Activated T-helper 1 cell treated with Interleukin-2 at 50 U/mL for 16 hours (primary cell): ENCODE data around the gene APOA5.

Experiments used
- DNase-seq: peaks from one replicate; pipeline ENCODE4 v3.0.0-alpha.2; 2020; ENCODE audit warnings: low read depth

APOA5 gene

GRCh38 chr11:116797816-116798215, 6.1 kb upstream of the APOA5 start:
- DNase-seq, result no peak

GRCh38 chr11:116796548-116796947, 4.9 kb upstream of the APOA5 start:
- no peak for DNase-seq

GRCh38 chr11:116794851-116795250, 3.2 kb upstream of the APOA5 start:
- DNase-seq, result no peak

GRCh38 chr11:116793772-116794097, 2.1 kb upstream of the APOA5 start:
- no peak for DNase-seq

- no peak for DNase-seq
These were observed 1.4 kb upstream of the APOA5 start for GRCh38 chr11:116792869-116793771.

- DNase-seq, result no peak
These were observed 627 bp upstream of the APOA5 start for GRCh38 chr11:116792144-116792868.

GRCh38 chr11:116791002-116791812, 472 bp downstream of the APOA5 start:
- DNase-seq, result peak; percentile 59

GRCh38 chr11:116790167-116791001, 1.3 kb downstream of the APOA5 start:
- no peak for DNase-seq

- DNase-seq, result no peak
These were observed 2.7 kb downstream of the APOA5 start for GRCh38 chr11:116788975-116789374.

- DNase-seq, result no peak
These were observed 3.1 kb downstream of the APOA5 start for GRCh38 chr11:116788534-116788933.

- peak; percentile 78 for DNase-seq
These were observed 3.7 kb downstream of the APOA5 start, which contains the start of gene ZPR1 for GRCh38 chr11:116787786-116788486. ZPR1 (minus strand) TSS chr11:116788023; CDS start chr11:116787990, 33 bp downstream.

- no peak for DNase-seq
These were observed 4.3 kb downstream of the APOA5 start for GRCh38 chr11:116787436-116787785.

GRCh38 chr11:116786966-116787365, 4.7 kb downstream of the APOA5 start:
- DNase-seq, result no peak

GRCh38 chr11:116786326-116786725, 5.4 kb downstream of the APOA5 start:
- DNase-seq, result no peak

GRCh38 chr11:116782728-116783127, 9.0 kb downstream of the APOA5 start:
- no peak for DNase-seq

- no peak for DNase-seq
These were observed 13.1 kb downstream of the APOA5 start for GRCh38 chr11:116778556-116778955.

GRCh38 chr11:116777056-116777455, 14.6 kb downstream of the APOA5 start:
- DNase-seq, result no peak

- no peak for DNase-seq
These were observed 15.1 kb downstream of the APOA5 start for GRCh38 chr11:116776522-116776984.

- DNase-seq, result no peak
These were observed 15.7 kb downstream of the APOA5 start for GRCh38 chr11:116775975-116776374.

- DNase-seq, result no peak
These were observed 17.0 kb downstream of the APOA5 start for GRCh38 chr11:116774661-116775060.
